GM21825 (cell line): Measurements from ENCODE around the gene GNA15.

Experiments used
- ATAC-seq: cut with Tn5 transposase; IDR thresholded peaks from one replicate; pipeline ENCODE4 v1.9.1; 2021; ENCODE audit warnings: mild to moderate bottlenecking, moderate library complexity; ENCODE audit not compliant: unreplicated experiment

GNA15 gene

GRCh38 chr19:3203805-3204645 lies 68.2 kb downstream of the GNA15 start:
- ATAC-seq, result no peak

GRCh38 chr19:3204646-3205275 lies 68.9 kb downstream of the GNA15 start:
- no peak for ATAC-seq

GRCh38 chr19:3206216-3206953 lies 70.6 kb downstream of the GNA15 start:
- ATAC-seq, result no peak

GRCh38 chr19:3207461-3208242 lies 71.8 kb downstream of the GNA15 start:
- no peak for ATAC-seq

DNA sequence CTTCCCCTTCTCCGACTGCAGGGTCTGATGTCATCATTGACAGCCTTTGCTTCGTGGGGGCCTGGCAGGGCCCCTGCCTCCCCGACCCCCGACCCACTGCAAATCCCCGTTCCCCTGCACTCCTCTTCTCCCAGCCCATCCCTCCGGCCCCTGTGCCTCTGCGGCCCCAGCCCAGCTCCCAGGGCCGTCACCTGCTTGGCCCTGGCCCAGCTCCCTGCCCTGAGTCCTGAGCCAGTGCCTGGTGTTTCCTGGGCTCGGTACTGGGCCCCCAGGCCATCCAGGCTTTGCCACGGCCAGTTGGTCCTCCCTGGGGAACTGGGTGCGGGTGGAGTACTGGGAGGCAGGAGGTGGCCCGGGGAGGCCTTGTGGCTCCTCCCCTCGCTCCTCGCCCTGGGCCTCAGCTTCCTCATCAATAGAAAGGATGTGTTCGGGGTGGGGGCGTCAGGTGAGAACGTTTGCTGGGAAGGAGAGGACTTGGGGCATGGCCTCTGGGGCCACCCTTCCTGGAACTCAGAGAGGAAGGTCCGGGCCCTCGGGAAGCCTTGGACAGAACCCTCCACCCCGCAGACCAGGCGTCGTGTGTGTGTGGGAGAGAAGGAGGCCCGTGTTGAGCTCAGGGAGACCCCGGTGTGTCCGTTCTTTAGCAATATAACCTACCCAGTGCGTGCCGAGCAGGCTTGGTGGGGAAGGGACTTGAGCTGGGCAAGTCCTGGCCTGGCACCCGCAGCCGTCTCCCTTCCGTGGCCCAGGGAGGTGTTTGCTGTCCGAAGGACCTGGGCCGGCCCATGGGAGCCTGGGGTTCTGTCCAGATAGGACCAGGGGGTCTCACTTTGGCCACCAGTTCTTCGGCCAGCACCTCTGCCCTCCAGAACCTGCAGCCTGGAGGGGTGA lies 72.7 kb downstream of the GNA15 start:
- ATAC-seq, result no peak

- no peak for ATAC-seq
These were observed 74.6 kb downstream of the GNA15 start for GRCh38 chr19:3210347-3211017.

GRCh38 chr19:3211191-3211590 lies 75.4 kb downstream of the GNA15 start:
- ATAC-seq, result no peak

DNA sequence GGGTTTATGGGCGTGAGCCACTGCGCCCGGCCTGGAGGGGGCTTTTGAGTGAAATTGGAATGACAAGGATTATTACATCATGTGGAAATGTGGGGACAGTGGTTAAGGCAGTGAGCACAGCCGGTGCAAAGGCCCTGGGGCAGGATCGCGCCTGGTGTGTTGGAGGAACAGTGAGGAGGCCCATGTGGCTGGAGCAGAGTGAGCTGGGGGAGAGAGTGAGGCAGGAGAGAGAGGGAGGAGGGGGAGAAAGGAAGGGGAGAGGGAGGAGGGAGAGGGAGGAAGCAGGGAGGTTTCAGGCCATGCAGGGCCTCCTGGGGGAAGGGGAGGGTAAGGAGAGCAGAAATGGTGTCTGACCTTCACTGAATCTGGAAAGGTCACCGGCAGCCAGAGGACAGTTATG lies 77.3 kb downstream of the GNA15 start:
- no peak for ATAC-seq
